BLaER1 treated with 17β-estradiol and CSF1 and Interleukin-3, amounts not matched to agents 10 nM and 100 nM (cell line): ENCODE measurements around the gene GOPC.

Experiments
- H3K27ac ChIP-seq, 11 experiments: shearing (Covaris generic); formaldehyde crosslinking; 2 replicates each; pipeline ENCODE4 v1.8.1; 2022
- H3K27me3 ChIP-seq, 11 experiments: shearing (Covaris generic); formaldehyde crosslinking; 2 replicates each; pipeline ENCODE4 v1.8.1; 2022
- H3K36me3 ChIP-seq, 11 experiments: shearing (Covaris generic); formaldehyde crosslinking; 2 replicates each; pipeline ENCODE4 v1.8.1; 2022
- H3K4me1 ChIP-seq, 10 experiments: shearing (Covaris generic); formaldehyde crosslinking; 2 replicates each; pipeline ENCODE4 v1.8.1; 2022
- H3K4me2 ChIP-seq, 11 experiments: shearing (Covaris generic); formaldehyde crosslinking; 2 replicates each; pipeline ENCODE4 v1.8.1; 2022
- H3K4me3 ChIP-seq, 10 experiments: shearing (Covaris generic); formaldehyde crosslinking; 2 replicates each; pipeline ENCODE4 v1.8.1; 2022
- H3K9ac ChIP-seq, 11 experiments: shearing (Covaris generic); formaldehyde crosslinking; 2 replicates each; pipeline ENCODE4 v1.8.1; 2022
- H3K9me3 ChIP-seq, 11 experiments: shearing (Covaris generic); formaldehyde crosslinking; replicated peaks in 1 of 11; 2 replicates each; pipeline ENCODE4 v1.8.1; 2022
- H4K20me1 ChIP-seq, 11 experiments: shearing (Covaris generic); formaldehyde crosslinking; 2 replicates each; pipeline ENCODE4 v1.8.1; 2022
- Cebpa-rat ChIP-seq, 11 experiments: shearing (Covaris generic); IDR thresholded peaks; 2 replicates each; pipeline ENCODE4 v1.8.1; 2022

Gene GOPC

GRCh38 chr6:117548797-117549301 is 53.5 kb downstream of the GOPC start:
- no peak overlapping the region for H3K4me3 ChIP-seq
- peak overlapping the region in 2 of 11 experiments; percentile 35 to 43; a peak in 2 of 22 replicates for H3K27ac ChIP-seq

GRCh38 chr6:117547688-117548621 is 54.4 kb downstream of the GOPC start:
- TF ChIP-seq Cebpa-rat (IDR thresholded peaks at IDR 0.05), result no peak
- Histone ChIP-seq H4K20me1 (no peaks in the 10 kb centered on the region), H3K27me3 (peaks cover 0 to 10% (median 5%) of the 10 kb centered on the region in 11 experiments; a peak in 6 of 22 replicates), H3K4me1 (peaks cover 21 to 39% (median 29%) of the 10 kb centered on the region in 10 experiments), H3K4me3 (no peak overlapping the region), H3K27ac (0 out of 22 replicates have a peak overlapping the region, but pooled peaks of 1 of the 11 experiments have one; percentile 9), H3K4me2 (peak overlapping the region; percentile 35 to 73 (median 51)), H3K9ac (no peak overlapping the region), H3K36me3 (no peaks in the 10 kb centered on the region), H3K9me3 (peaks cover 0 to 8% (median 5%) of the 10 kb centered on the region in 11 experiments; a peak in 12 of 22 replicates)

More at GRCh38 chr6:117548797-117549301, 53.5 kb downstream of the GOPC start:
- H3K9me3 ChIP-seq, result peaks cover 0 to 8% (median 5%) of the 10 kb centered on the region in 11 experiments; a peak in 12 of 22 replicates
- no peaks in the 10 kb centered on the region for H4K20me1 ChIP-seq
- H3K36me3 ChIP-seq, result no peaks in the 10 kb centered on the region
- H3K4me1 ChIP-seq, result peaks cover 25 to 48% (median 33%) of the 10 kb centered on the region in 10 experiments
- H3K4me2 ChIP-seq, result peak overlapping the region; percentile 35 to 73 (median 51)
- no peak for TF ChIP-seq Cebpa-rat (IDR thresholded peaks at IDR 0.05)
- H3K27me3 ChIP-seq, result peaks cover 0 to 10% (median 5%) of the 10 kb centered on the region in 11 experiments; a peak in 6 of 22 replicates
- no peak overlapping the region for H3K9ac ChIP-seq

- no peaks in the 10 kb centered on the region for H3K36me3 ChIP-seq
- no peak overlapping the region for H3K9ac ChIP-seq
- no peak for TF ChIP-seq Cebpa-rat (IDR thresholded peaks at IDR 0.05)
- no peaks in the 10 kb centered on the region for H4K20me1 ChIP-seq
- H3K4me3 ChIP-seq, result no peak overlapping the region
- peaks cover 0 to 10% (median 5%) of the 10 kb centered on the region in 11 experiments; a peak in 6 of 22 replicates for H3K27me3 ChIP-seq
- peaks cover 0 to 8% (median 5%) of the 10 kb centered on the region in 11 experiments; a peak in 12 of 22 replicates for H3K9me3 ChIP-seq
- no peak overlapping the region for H3K27ac ChIP-seq
- peaks cover 19 to 31% (median 25%) of the 10 kb centered on the region in 10 experiments for H3K4me1 ChIP-seq
- no peak overlapping the region for H3K4me2 ChIP-seq
Observed at GRCh38 chr6:117546674-117547073, 55.6 kb downstream of the GOPC start.

DNA sequence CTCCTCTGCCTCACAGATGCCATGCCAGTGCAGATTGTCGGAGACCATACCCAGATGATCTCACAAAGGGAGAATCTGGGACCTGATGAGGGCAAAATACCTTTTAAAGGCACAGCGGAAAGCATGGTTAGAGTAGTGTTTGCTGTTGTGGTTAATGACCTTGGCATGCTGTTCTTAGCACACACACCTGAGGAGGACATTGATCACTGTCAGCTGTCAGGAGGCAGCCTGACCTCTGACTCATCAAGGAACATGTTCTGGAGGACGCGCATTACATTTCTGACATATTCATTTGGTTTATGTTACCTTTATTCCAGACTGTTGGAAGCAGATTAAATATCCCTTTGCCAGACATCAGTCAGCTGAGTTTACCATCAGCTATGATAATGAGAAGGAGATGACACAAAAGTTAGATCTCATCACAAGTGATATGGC is 57.1 kb downstream of the GOPC start:
- H3K4me2 ChIP-seq, result no peak overlapping the region
- H3K27ac ChIP-seq, result no peak overlapping the region
- peaks cover 19 to 31% (median 25%) of the 10 kb centered on the region in 10 experiments for H3K4me1 ChIP-seq
- H3K9ac ChIP-seq, result no peak overlapping the region
- H4K20me1 ChIP-seq, result no peaks in the 10 kb centered on the region
- H3K36me3 ChIP-seq, result no peaks in the 10 kb centered on the region
- no peak for TF ChIP-seq Cebpa-rat (IDR thresholded peaks at IDR 0.05)
- H3K9me3 ChIP-seq, result peaks cover 0 to 8% (median 5%) of the 10 kb centered on the region in 11 experiments; a peak in 12 of 22 replicates
- H3K4me3 ChIP-seq, result no peak overlapping the region
- H3K27me3 ChIP-seq, result peaks cover 0 to 10% (median 5%) of the 10 kb centered on the region in 11 experiments; a peak in 6 of 22 replicates

DNA sequence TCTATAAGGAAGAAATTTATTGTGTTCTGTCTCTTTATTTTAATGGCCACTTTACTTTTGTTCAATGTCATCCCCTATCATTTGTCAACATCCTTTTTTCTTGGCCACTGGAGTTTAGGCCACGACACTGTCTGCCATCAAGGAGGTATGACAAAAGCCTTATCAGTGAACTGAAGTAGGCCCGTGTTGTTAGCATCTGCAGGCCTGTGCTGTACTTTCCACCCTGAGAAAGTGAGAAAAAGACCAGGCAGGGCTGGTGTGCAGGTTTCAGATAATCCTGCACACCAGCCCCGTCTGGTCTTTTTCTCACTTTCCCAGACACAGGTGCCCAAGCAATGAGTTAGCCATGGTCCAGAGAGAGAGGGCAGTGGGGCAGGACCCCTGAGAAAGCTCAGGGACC is 57.6 kb downstream of the GOPC start:
- no peak overlapping the region for H3K27ac ChIP-seq
- no peak overlapping the region for H3K4me3 ChIP-seq
- TF ChIP-seq Cebpa-rat (IDR thresholded peaks at IDR 0.05), result no peak
- no peak overlapping the region for H3K9ac ChIP-seq
- peaks cover 0 to 10% (median 5%) of the 10 kb centered on the region in 11 experiments; a peak in 6 of 22 replicates for H3K27me3 ChIP-seq
- H4K20me1 ChIP-seq, result no peaks in the 10 kb centered on the region
- H3K9me3 ChIP-seq, result peaks cover 0 to 8% (median 5%) of the 10 kb centered on the region in 11 experiments; a peak in 12 of 22 replicates
- no peak overlapping the region for H3K4me2 ChIP-seq
- H3K36me3 ChIP-seq, result no peaks in the 10 kb centered on the region
- peaks cover 19 to 26% (median 23%) of the 10 kb centered on the region in 10 experiments for H3K4me1 ChIP-seq

DNA sequence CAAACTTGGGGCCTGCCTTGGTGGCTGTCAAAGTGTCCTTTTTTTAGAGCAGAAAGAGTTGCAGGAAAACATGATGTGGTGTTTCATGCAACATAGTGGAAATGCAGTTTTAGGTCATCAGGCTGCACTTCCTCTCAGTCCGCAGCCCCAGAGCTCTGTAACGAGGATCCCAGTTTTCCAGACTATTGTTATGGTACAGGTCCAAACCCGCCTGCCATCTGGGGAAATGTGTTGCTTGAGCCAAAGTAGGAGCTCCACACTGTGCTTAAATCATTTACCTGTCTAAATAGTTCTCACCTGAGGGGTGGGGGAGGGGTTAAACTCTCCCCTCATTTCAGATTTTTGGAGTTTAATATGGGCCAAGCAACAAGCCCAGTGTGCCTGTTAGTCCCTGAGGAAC is 59.8 kb downstream of the GOPC start:
- H3K27ac ChIP-seq, result no peak overlapping the region
- peaks cover 0 to under 1% (median 0%) of the 10 kb centered on the region in 11 experiments; a peak in 5 of 22 replicates for H3K9me3 ChIP-seq
- peaks cover 0 to 1% (median 0%) of the 10 kb centered on the region in 11 experiments; a peak in 3 of 22 replicates for H3K27me3 ChIP-seq
- H3K4me3 ChIP-seq, result no peak overlapping the region
- no peak for TF ChIP-seq Cebpa-rat (IDR thresholded peaks at IDR 0.05)
- H4K20me1 ChIP-seq, result no peaks in the 10 kb centered on the region
- no peak overlapping the region for H3K4me2 ChIP-seq
- H3K9ac ChIP-seq, result no peak overlapping the region
- H3K36me3 ChIP-seq, result no peaks in the 10 kb centered on the region
- peaks cover 0 to 4% (median 2%) of the 10 kb centered on the region in 10 experiments; a peak in 8 of 20 replicates for H3K4me1 ChIP-seq

- H3K9me3 ChIP-seq, result no peaks in the 10 kb centered on the region
- no peak overlapping the region for H3K4me3 ChIP-seq
- H4K20me1 ChIP-seq, result no peaks in the 10 kb centered on the region
- no peak overlapping the region for H3K4me2 ChIP-seq
- no peaks in the 10 kb centered on the region for H3K27me3 ChIP-seq
- H3K36me3 ChIP-seq, result no peaks in the 10 kb centered on the region
- no peak overlapping the region for H3K27ac ChIP-seq
- H3K9ac ChIP-seq, result no peak overlapping the region
- TF ChIP-seq Cebpa-rat (IDR thresholded peaks at IDR 0.05), result peak in 1 of 11 experiments; percentile 17; a peak in 1 of 22 replicates
- no peaks in the 10 kb centered on the region for H3K4me1 ChIP-seq
Observed at GRCh38 chr6:117540670-117541069, 61.6 kb downstream of the GOPC start.

DNA sequence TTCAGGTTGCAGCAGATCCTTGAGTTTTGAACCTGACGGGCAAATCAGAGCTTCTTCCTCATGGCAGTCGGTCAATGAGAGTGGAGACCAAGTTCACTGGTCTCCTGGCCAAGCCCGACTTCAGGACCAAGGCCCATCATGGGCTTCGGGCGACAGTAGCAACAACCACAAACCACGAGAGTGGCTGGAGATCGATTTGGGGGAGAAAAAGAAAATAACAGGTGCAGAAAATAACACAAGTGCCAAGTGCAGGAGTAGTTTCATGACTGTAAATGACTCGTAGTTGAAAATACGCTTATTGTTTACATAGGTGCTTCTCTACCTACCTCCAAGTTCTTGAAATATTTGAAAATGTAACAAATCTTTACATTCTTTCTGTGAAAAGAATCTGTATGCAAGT is 63.7 kb downstream of the GOPC start:
- Histone ChIP-seq H3K27ac (no peak overlapping the region), H3K4me2 (no peak overlapping the region), H3K27me3 (no peaks in the 10 kb centered on the region), H3K9ac (no peak overlapping the region), H3K9me3 (no peaks in the 10 kb centered on the region), H3K36me3 (no peaks in the 10 kb centered on the region), H3K4me3 (no peak overlapping the region), H3K4me1 (peaks cover 0 to 5% (median 0%) of the 10 kb centered on the region in 10 experiments; a peak in 3 of 20 replicates), H4K20me1 (no peaks in the 10 kb centered on the region)
- no peak for TF ChIP-seq Cebpa-rat (IDR thresholded peaks at IDR 0.05)

GRCh38 chr6:117536317-117536716 is 66.0 kb downstream of the GOPC start:
- TF ChIP-seq Cebpa-rat (IDR thresholded peaks at IDR 0.05), result no peak
- Histone ChIP-seq H3K9ac (no peak overlapping the region), H3K4me1 (peaks cover 0 to 5% (median 0%) of the 10 kb centered on the region in 10 experiments; a peak in 3 of 20 replicates)

More at GRCh38 chr6:117536317-117536716, 66.0 kb downstream of the GOPC start:
- no peaks in the 10 kb centered on the region for H3K36me3 ChIP-seq
- no peak overlapping the region for H3K27ac ChIP-seq
- H4K20me1 ChIP-seq, result no peaks in the 10 kb centered on the region
- H3K27me3 ChIP-seq, result no peaks in the 10 kb centered on the region
- no peaks in the 10 kb centered on the region for H3K9me3 ChIP-seq
- H3K4me3 ChIP-seq, result no peak overlapping the region
- no peak overlapping the region for H3K4me2 ChIP-seq
